ENCODE results near the gene HOOK2. TPM values are rescaled to one million over a fixed set of nuclear protein-coding genes. Genes with fewer than 3 reads are reported as not detected.

HOOK2 gene
- total and polyA plus RNA-seq, 2 of the 13 experiments (the other 11 are each of a cell fraction or from before 2014, with no cell fraction given): 9.2 to 12.9 TPM

- TF ChIP-seq USF2 (IDR thresholded peaks at IDR 0.05; ENCODE audit: low read depth, low read length): 0 out of 2 replicates have a peak, but pooled peaks have one; percentile 38
- peak; percentile 58 for TF ChIP-seq USF2 (CRISPR knock-in tag; IDR thresholded peaks at IDR 0.05; ENCODE audit: borderline replicate concordance)
- no peak for TF ChIP-seq ZKSCAN5 (CRISPR knock-in tag; IDR thresholded peaks at IDR 0.05)
- no peak; the same call in 1 of the 2 replicates for TF ChIP-seq SMYD3 (CRISPR knock-in tag; IDR thresholded peaks at IDR 0.05)
- TF ChIP-seq ZNF597 (CRISPR knock-in tag; IDR thresholded peaks at IDR 0.05): no peak
- peak; percentile 56 for TF ChIP-seq ZFP90 (CRISPR knock-in tag; IDR thresholded peaks at IDR 0.05; ENCODE audit: borderline replicate concordance)
- peak; percentile 53; the same call in 1 of the 2 replicates for TF ChIP-seq BORCS8-MEF2B (CRISPR knock-in tag; IDR thresholded peaks at IDR 0.05)
- peak; percentile 58; the same call in 1 of the 2 replicates for TF ChIP-seq KDM3A (CRISPR knock-in tag; IDR thresholded peaks at IDR 0.05; ENCODE audit: low read depth)
- no peak for TF ChIP-seq BCL3 (CRISPR knock-in tag; IDR thresholded peaks at IDR 0.05)
- TF ChIP-seq ARID5B (CRISPR knock-in tag; IDR thresholded peaks at IDR 0.05): peak; percentile 28; the same call in 1 of the 2 replicates
- TF ChIP-seq TCF12 (IDR thresholded peaks at IDR 0.05): no peak
- peak; percentile 56; the same call in 1 of the 2 replicates for TF ChIP-seq TCF12 (CRISPR knock-in tag; IDR thresholded peaks at IDR 0.05)
- peak in 1 of 2 experiments; percentile 51; a peak in 2 of 4 replicates for TF ChIP-seq HMGXB4 (CRISPR knock-in tag; IDR thresholded peaks at IDR 0.05; ENCODE audit: borderline replicate concordance in 1 of 2, low read depth in 1 of 2)
- TF ChIP-seq DZIP1 (CRISPR knock-in tag; IDR thresholded peaks at IDR 0.05): 0 out of 2 replicates have a peak, but pooled peaks have one; percentile 46
These were observed 16.9 kb upstream of the HOOK2 start (continued) for GRCh38 chr19:12792051-12792852.

Measured in HepG2 (cell line).